ENCODE measurements around the gene RBBP5. TPM values are rescaled to one million over a fixed set of nuclear protein-coding genes. Genes with fewer than 3 reads are reported as not detected.

RBBP5 gene
- total RNA-seq, 1 experiment from 2014 or later, result 19.0 TPM

DNA sequence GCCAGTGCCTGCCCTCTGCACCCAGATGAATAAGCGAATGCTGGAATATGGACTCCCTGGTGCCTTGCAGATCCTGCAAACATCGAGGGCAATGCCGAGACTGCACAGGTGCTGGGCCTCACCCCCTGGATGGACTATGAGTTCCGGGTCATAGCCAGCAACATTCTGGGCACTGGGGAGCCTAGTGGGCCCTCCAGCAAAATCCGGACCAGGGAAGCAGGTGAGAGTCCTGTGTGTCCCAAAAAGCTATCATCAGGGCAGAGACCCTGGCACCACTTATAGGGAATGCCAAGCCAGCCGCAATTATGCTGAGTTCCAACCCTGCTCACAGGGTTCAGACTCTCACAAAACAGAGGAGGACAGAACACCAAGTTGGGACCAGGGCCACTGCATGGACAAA, 54.7 kb downstream of the RBBP5 start:
- Histone ChIP-seq H3K9me3 (no peaks in the 10 kb centered on the region), H3K4me1 (no peaks in the 10 kb centered on the region), H3K4me3 (ENCODE audit: low read depth, low read length) (no peak overlapping the region), H3K27me3 (replicated peaks; ENCODE audit: control insufficient read depth, insufficient read depth, low read length) (no peaks in the 10 kb centered on the region), H3K36me3 (ENCODE audit: control insufficient read depth, insufficient read depth, low read length) (no peaks in the 10 kb centered on the region)
- intact Hi-C loops (cut with micrococcal nuclease; ENCODE audit: unreplicated experiment), result no loop called here
- TF ChIP-seq, protein P1, sequence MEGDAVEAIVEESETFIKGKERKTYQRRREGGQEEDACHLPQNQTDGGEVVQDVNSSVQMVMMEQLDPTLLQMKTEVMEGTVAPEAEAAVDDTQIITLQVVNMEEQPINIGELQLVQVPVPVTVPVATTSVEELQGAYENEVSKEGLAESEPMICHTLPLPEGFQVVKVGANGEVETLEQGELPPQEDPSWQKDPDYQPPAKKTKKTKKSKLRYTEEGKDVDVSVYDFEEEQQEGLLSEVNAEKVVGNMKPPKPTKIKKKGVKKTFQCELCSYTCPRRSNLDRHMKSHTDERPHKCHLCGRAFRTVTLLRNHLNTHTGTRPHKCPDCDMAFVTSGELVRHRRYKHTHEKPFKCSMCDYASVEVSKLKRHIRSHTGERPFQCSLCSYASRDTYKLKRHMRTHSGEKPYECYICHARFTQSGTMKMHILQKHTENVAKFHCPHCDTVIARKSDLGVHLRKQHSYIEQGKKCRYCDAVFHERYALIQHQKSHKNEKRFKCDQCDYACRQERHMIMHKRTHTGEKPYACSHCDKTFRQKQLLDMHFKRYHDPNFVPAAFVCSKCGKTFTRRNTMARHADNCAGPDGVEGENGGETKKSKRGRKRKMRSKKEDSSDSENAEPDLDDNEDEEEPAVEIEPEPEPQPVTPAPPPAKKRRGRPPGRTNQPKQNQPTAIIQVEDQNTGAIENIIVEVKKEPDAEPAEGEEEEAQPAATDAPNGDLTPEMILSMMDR (IDR thresholded peaks at IDR 0.05; ENCODE audit: insufficient read depth in 1 of 2, low read depth in 1 of 2, low read length in 1 of 2, severe bottlenecking in 1 of 2, unreplicated experiment in 1 of 2), result no peak
- Mint-ChIP-seq H3K4me1 (ENCODE audit: low read depth, unreplicated experiment) (no peaks in the 10 kb centered on the region), H3K4me3 (ENCODE audit: unreplicated experiment) (no peak overlapping the region), H3K27me3 (ENCODE audit: insufficient read depth, unreplicated experiment) (peaks cover 2% of the 10 kb centered on the region), H3K27ac (ENCODE audit: unreplicated experiment) (no peak overlapping the region), H3K36me3 (ENCODE audit: insufficient read depth, unreplicated experiment) (no peaks in the 10 kb centered on the region), H3K9me3 (ENCODE audit: unreplicated experiment) (no peaks in the 10 kb centered on the region)
- no peak for DNase-seq
- ChIA-PET CTCF (interaction anchor here (0.9 kb wide), 1 partner anchor 78 kb away, joined by 3 read pairs; no protein-coding TSS in a partner anchor), POLR2A (no interaction called here)
- BruUV-seq (replicated peaks), result no TSS peak

DNA sequence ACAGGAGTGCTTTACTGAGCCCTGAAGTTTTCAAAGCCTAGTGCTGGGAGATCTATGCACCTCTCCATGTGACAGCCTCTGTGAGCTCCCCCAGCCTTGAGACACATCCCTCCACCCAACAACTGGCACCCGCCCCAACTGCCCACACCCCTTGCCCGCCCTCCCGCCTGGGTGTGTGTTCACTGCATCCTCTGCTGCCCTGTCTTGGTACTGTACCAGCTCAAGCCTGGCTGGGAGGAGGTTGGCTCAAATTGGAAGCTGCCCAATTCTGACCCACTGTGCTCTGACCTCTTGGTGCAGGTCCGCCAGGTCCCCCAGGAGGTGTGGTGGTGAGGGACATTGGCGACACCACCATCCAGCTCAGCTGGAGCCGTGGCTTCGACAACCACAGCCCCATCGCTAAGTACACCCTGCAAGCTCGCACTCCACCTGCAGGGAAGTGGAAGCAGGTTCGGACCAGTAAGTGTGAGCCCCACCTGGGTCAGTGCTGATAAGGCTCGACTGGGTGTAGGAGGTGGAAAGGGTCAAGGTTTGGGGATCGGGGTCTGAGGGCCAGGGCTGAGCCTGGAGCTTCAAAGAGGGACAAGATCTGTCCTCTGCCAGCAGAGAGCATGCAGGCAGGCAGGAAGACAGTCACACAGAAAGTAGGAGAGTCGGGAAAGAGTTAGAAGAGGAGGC, 55.5 kb downstream of the RBBP5 start:
- TF ChIP-seq, protein P1 (IDR thresholded peaks at IDR 0.05; ENCODE audit: insufficient read depth in 1 of 2, low read depth in 1 of 2, low read length in 1 of 2, severe bottlenecking in 1 of 2, unreplicated experiment in 1 of 2), result peak in 1 of 2 experiments; percentile 29
- ChIA-PET POLR2A (no interaction called here), CTCF (interaction anchor here (0.9 to 1.0 kb wide), 3 partner anchors 67 to 189 kb away, joined by 3 to 5 read pairs (median 4); no protein-coding TSS in a partner anchor)
- Mint-ChIP-seq H3K9me3 (ENCODE audit: unreplicated experiment) (no peaks in the 10 kb centered on the region), H3K27me3 (ENCODE audit: insufficient read depth, unreplicated experiment) (peaks cover 2% of the 10 kb centered on the region), H3K4me3 (ENCODE audit: unreplicated experiment) (no peak overlapping the region), H3K4me1 (ENCODE audit: low read depth, unreplicated experiment) (no peaks in the 10 kb centered on the region), H3K36me3 (ENCODE audit: insufficient read depth, unreplicated experiment) (no peaks in the 10 kb centered on the region), H3K27ac (ENCODE audit: unreplicated experiment) (no peak overlapping the region)
- H3K9me3 ChIP-seq, result no peaks in the 10 kb centered on the region
- no peaks in the 10 kb centered on the region for H3K36me3 ChIP-seq (ENCODE audit: control insufficient read depth, insufficient read depth, low read length)
- BruUV-seq (replicated peaks), result no TSS peak
- H3K4me3 ChIP-seq (ENCODE audit: low read depth, low read length), result no peak overlapping the region
- H3K4me1 ChIP-seq, result no peaks in the 10 kb centered on the region
- H3K27me3 ChIP-seq (replicated peaks; ENCODE audit: control insufficient read depth, insufficient read depth, low read length), result no peaks in the 10 kb centered on the region
- intact Hi-C loops (cut with micrococcal nuclease; ENCODE audit: unreplicated experiment), result no loop called here
- DNase-seq, result no peak

DNA sequence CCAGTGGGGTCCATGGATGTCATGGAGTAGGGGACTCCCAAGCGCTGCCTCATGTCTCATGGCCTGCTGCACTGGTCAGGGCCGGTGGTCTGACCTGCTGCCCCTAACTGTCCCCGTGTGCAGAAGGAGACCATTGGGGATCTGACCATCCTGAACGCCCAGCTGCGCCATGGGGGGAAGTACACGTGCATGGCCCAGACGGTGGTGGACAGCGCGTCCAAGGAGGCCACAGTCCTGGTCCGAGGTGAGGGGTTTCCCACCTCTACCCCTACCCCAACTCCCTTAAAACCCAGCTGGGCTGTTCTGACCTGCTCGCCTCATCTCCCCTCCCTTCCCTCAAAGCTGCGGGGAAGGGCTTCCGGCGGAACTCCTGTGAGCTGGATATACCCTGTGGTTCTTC, 56.1 kb downstream of the RBBP5 start:
- ChIA-PET POLR2A (no interaction called here), CTCF (interaction anchor here (0.9 to 1.0 kb wide), 2 partner anchors 66 to 190 kb away, joined by 4 to 5 read pairs; no protein-coding TSS in a partner anchor)
- Histone ChIP-seq H3K9me3 (no peaks in the 10 kb centered on the region), H3K36me3 (ENCODE audit: control insufficient read depth, insufficient read depth, low read length) (no peaks in the 10 kb centered on the region), H3K27me3 (replicated peaks; ENCODE audit: control insufficient read depth, insufficient read depth, low read length) (no peaks in the 10 kb centered on the region), H3K4me3 (ENCODE audit: low read depth, low read length) (no peak overlapping the region), H3K4me1 (no peaks in the 10 kb centered on the region)
- TF ChIP-seq, protein P1 (IDR thresholded peaks at IDR 0.05; ENCODE audit: insufficient read depth in 1 of 2, low read depth in 1 of 2, low read length in 1 of 2, severe bottlenecking in 1 of 2, unreplicated experiment in 1 of 2), result no peak
- Mint-ChIP-seq H3K27ac (ENCODE audit: unreplicated experiment) (no peak overlapping the region), H3K27me3 (ENCODE audit: insufficient read depth, unreplicated experiment) (peaks cover 2% of the 10 kb centered on the region), H3K4me3 (ENCODE audit: unreplicated experiment) (no peak overlapping the region), H3K4me1 (ENCODE audit: low read depth, unreplicated experiment) (no peaks in the 10 kb centered on the region), H3K36me3 (ENCODE audit: insufficient read depth, unreplicated experiment) (no peaks in the 10 kb centered on the region), H3K9me3 (ENCODE audit: unreplicated experiment) (no peaks in the 10 kb centered on the region)
- intact Hi-C loops (cut with micrococcal nuclease; ENCODE audit: unreplicated experiment), result no loop called here
- no TSS peak for BruUV-seq (replicated peaks)
- no peak for DNase-seq

All from Caco-2 (cell line).